Fibroblast of the conjunctiva (primary cell): Measurements from ENCODE around the gene MYO5B.
A peak's percentile ranks its signal among the peaks of the same experiment; 100 is the strongest.

Experiments used
- DNase-seq: peaks from one replicate; pipeline ENCODE4 v3.0.0-alpha.2; 2010; ENCODE audit warnings: low read depth

The MYO5B gene

DNA sequence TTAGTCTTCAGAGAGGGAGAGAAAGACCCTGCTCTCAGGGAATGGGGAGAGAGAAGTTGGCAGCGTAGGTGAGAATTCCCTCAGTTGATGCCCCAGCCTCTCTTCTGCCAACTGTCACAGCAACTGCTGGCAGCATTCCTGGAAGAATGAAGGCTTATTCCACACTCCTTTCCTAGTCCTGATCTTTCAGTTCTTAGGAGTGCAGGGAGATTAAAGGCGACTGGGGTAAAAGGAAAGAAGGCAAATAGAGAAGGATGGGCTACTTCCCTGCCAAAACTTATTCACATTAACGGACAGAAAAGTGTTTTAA, 315.7 kb downstream of the MYO5B start:
- no peak for DNase-seq

GRCh38 chr18:49878567-49879270, 316.2 kb downstream of the MYO5B start:
- no peak for DNase-seq

- no peak for DNase-seq
These were observed 316.9 kb downstream of the MYO5B start for GRCh38 chr18:49878015-49878414.

DNA sequence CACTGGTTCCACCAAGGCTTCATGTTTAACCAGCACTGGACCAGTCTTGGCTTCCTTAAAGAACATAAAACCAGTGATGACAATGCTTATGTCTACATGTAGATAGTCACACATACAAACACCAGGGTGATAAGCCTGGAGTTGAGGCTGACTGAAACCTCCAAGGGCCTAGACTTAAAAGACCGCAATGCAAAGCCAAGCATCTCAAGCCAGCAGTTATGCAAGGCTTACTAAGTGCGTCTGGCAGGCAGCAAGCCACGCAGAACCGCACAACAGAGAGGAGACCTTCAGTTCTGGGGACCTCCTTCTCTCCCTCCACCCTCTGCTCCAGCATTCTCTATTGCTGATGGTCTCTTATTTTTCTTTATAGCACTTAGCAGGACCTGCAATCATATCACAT, 318.4 kb downstream of the MYO5B start:
- no peak for DNase-seq

GRCh38 chr18:49875783-49876182, 319.2 kb downstream of the MYO5B start:
- no peak for DNase-seq

DNA sequence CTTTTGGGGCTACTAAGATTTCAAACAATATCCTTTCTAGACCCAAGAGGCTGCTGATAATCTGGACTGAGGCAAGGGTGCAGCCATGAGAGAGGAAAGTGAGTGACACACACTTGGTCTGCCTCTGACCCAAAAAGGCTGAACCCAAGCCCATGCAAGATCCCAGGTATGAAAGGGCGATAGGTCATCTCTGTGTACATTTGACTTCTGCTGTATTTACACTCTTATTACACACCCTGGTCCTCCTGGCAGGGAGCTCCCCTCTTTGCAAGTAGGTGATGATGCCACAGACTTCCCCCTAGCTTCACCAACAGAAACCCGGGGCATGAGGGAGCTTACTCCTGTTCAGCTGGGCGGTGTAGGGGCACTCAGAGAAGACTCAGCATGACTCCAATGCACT, 319.8 kb downstream of the MYO5B start:
- DNase-seq = no peak

- no peak for DNase-seq
These were observed 320.7 kb downstream of the MYO5B start for GRCh38 chr18:49874238-49874637.

GRCh38 chr18:49869354-49869753, 325.6 kb downstream of the MYO5B start:
- DNase-seq = no peak

DNA sequence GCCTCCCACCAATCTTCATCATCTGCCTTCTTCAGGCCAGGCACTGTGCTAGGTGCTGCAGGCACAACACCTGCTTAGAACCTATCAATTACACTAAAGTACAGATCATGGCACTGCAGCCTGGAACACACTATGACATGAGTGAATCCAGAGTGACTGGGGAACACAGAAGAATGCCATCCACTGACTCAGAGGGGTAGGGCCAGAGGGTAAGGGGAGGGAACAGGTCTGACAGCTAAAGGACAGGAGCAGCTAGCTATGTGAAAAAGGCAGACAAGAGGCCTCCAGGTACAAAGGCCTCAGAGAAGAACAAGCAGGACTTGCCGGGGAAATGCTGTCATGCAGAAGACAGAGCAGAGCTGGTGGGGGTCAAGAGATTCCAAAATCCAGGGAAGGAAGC, 328.3 kb downstream of the MYO5B start:
- DNase-seq = no peak

DNA sequence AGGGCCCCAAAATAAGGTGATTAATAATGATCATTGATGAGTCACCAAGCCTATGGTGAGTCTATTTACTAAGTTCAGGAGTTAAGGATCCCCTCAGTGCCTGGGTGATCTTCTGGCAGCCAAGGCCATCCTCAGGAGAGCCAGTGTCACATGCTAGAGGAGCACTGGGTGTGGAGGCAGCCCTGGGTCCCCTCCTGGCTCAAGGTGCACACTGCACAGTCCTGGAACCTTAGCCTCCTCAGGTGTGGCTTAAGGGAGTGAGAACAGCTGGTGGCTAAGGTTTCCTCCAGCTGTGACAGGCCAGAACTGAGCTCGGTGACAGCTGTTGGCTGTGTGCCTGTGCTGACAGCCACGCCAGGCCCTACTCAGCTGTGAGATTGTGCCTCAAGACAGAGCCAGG, 329.5 kb downstream of the MYO5B start:
- DNase-seq = no peak

- DNase-seq = no peak
These were observed 331.0 kb downstream of the MYO5B start for GRCh38 chr18:49863769-49864621.

DNA sequence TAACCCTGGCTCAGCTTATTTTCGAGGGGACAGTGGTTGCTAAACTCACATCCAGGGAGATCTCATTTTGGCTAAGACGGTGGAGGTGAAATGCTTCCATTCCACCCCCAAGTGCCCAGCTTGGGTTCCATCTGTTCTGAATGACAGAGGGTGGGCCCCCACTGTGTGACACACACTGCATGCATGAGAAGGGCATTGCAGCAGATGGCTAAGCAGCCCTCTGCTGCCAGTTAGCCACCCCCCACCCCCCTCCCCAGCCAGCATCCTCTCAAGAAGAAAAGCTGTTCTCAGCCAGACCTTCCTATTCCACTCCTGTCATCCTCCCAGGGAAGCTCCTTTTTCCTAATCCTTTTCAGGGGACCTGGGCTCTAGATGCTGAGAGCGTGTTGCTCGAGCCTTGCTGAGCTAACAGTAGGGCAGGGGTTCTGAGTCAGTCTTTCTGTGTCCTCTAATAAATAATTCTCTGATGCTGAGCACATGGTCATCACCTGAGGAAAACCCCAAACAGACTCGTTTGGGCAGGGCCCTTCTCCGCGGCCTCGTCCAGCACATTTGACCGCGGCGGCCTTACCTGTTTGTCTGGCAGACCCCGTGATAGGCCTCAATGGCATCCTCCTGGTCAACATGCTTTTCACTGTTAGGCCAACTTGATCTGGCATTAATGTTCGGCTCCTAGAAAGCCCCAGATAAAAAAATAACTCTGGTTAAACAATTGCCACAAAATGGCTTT, 332.1 kb downstream of the MYO5B start:
- no peak for DNase-seq

- DNase-seq = no peak
These were observed 333.3 kb downstream of the MYO5B start for GRCh38 chr18:49861659-49862058.

- DNase-seq = no peak
These were observed 335.2 kb downstream of the MYO5B start for GRCh38 chr18:49859725-49860124.

DNA sequence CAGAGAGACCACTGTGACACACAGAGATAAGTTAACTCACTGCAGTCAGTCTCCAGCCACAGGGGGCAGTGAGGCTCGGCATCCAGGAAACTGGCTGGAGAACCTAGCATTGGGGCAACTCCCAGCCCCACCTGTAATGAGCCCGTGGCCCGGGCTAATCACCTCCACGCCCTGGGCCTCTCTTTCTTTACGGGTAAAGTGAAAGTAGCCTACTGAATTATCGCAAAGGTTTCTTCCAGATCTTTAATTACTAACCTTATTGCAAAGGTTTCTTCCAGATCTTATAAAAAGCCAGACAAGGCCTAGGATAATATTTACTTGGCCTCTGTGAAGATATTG, 336.0 kb downstream of the MYO5B start:
- DNase-seq = no peak

- DNase-seq = peak; percentile 62
These were observed 336.5 kb downstream of the MYO5B start for GRCh38 chr18:49858309-49859020.

GRCh38 chr18:49857708-49858107, 337.2 kb downstream of the MYO5B start:
- no peak for DNase-seq

- no peak for DNase-seq
These were observed 338.5 kb downstream of the MYO5B start for GRCh38 chr18:49856496-49856895.

DNA sequence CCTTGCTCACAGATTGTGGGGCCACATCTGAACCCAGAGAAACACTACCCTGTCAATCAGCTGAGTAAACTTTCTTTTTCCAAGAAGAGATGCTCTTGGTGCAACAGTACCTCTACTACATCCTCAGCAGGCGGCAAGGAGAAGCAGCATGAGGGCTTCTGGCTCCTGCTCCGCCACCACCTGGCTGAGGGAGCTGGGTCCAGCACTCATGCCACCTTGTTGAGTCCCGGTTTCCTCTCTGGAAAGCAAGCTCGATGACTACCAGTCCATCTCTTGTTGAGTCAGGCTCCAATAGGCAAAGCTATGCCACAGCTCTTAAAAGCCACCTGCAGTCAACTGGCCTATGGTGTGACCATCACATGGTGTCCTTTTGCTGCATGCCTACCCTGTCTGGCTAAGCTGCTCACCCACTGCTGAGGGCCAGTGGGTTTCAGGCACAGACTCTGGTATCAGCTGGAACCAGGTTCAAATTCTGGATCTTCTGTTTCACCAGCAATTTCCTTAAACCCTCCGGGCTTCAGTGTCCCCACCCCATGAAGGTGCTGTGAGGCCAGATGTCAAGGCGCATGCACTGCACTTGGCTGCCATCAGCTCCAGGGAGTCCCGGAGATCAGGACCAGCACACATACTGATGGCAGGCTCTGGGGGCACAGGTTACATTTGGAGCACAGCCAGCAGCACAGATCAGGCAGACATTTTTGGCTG, 339.1 kb downstream of the MYO5B start:
- DNase-seq = no peak

GRCh38 chr18:49854681-49855080, 340.3 kb downstream of the MYO5B start:
- no peak for DNase-seq

DNA sequence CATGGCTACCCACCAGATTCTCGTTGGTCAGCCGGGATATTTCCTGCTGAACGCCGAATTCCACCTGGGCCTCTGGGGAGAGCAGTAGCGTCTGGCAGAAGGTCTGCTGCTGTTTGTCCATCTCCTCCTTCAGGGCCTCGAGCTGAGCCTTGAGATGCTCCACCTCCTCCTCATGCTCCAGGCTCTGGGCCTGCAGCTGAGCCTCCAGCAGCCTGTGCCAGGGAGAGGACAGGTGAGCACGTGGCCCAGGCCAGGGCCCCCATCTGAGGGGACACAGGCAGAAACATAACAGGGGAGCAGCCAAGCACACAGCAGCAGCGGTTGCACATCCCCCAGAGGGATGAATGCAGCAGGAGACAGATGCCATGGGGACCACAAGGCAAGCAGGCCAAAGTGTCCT, 341.5 kb downstream of the MYO5B start:
- no peak for DNase-seq

DNA sequence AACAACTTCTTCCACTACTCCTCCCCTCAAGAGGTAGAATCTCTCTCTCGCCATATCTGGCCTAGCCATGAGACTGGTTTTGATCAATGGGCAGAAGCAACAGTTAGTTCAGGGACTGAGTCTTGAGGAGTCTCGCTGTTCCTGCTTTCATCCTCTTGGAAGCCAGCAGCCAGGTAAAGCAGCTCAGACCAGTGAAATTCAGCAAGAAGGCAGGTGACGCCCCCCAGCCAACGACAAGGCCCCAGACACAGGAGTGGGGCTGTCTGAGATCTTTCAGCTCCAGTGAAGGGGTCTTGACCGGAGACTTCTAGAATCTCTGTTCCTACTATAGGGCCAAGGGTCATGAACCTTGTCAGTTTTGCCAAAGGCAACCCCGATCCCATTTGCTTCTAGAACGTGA, 341.9 kb downstream of the MYO5B start:
- no peak for DNase-seq
